ENCODE results near the gene PHRF1. TPM values are rescaled to one million over a fixed set of nuclear protein-coding genes. Genes with fewer than 3 reads are reported as not detected.
A peak's percentile ranks its signal among the peaks of the same experiment; 100 is the strongest.

PHRF1 gene, protein sequence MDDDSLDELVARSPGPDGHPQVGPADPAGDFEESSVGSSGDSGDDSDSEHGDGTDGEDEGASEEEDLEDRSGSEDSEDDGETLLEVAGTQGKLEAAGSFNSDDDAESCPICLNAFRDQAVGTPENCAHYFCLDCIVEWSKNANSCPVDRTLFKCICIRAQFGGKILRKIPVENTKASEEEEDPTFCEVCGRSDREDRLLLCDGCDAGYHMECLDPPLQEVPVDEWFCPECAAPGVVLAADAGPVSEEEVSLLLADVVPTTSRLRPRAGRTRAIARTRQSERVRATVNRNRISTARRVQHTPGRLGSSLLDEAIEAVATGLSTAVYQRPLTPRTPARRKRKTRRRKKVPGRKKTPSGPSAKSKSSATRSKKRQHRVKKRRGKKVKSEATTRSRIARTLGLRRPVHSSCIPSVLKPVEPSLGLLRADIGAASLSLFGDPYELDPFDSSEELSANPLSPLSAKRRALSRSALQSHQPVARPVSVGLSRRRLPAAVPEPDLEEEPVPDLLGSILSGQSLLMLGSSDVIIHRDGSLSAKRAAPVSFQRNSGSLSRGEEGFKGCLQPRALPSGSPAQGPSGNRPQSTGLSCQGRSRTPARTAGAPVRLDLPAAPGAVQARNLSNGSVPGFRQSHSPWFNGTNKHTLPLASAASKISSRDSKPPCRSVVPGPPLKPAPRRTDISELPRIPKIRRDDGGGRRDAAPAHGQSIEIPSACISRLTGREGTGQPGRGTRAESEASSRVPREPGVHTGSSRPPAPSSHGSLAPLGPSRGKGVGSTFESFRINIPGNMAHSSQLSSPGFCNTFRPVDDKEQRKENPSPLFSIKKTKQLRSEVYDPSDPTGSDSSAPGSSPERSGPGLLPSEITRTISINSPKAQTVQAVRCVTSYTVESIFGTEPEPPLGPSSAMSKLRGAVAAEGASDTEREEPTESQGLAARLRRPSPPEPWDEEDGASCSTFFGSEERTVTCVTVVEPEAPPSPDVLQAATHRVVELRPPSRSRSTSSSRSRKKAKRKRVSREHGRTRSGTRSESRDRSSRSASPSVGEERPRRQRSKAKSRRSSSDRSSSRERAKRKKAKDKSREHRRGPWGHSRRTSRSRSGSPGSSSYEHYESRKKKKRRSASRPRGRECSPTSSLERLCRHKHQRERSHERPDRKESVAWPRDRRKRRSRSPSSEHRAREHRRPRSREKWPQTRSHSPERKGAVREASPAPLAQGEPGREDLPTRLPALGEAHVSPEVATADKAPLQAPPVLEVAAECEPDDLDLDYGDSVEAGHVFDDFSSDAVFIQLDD (N-terminal part only)
- 17.0 and 24.3 TPM in 2 replicates for total RNA-seq (2014; rRNA removed; shearing (Covaris generic))

DNA sequence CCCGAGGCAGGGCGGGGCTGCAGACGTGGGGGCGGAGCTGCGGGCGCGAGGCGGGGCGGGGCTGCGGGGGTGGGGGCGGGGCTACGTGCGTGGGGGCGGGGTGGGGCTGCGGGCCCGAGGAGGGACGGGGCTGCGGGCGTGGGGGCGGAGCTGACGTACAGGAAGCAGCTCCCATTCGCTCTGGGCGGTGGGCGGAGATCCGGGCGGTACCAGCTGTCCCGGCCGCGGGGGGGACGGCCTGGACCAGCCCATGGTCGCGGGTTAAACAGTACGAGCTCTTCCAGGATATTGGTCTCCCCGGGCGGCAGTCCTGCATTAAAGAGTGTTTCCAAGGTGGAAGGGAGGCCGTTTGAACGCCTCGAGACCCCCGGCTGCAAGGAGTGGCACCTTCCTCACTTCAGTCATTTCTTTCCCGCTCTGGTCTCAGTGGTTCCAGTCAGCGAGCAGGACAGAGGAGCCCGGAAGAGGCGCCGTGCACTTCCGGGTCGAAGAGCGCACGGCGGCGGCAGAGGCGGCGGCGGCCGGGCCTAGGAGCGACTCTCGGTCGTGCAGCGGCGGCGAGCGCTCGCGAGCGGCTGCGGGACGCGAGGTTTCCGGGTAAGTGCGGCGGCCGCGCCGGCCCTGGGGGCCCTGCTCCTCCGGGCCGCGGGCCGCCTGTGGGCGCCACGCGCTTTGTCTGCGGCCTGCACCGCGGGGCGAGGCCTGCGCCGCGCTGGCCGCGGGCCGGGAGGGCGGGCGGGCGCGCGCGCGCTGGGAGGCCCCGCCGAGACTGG is at the start of gene PHRF1:
PHRF1 (plus strand) TSS at position 475 of the 773 bp plus-strand sequence. CDS start 5,043 bp downstream, outside the sequence.
- DNase-seq (ENCODE audit: low read depth), result peak; percentile 89

DNA sequence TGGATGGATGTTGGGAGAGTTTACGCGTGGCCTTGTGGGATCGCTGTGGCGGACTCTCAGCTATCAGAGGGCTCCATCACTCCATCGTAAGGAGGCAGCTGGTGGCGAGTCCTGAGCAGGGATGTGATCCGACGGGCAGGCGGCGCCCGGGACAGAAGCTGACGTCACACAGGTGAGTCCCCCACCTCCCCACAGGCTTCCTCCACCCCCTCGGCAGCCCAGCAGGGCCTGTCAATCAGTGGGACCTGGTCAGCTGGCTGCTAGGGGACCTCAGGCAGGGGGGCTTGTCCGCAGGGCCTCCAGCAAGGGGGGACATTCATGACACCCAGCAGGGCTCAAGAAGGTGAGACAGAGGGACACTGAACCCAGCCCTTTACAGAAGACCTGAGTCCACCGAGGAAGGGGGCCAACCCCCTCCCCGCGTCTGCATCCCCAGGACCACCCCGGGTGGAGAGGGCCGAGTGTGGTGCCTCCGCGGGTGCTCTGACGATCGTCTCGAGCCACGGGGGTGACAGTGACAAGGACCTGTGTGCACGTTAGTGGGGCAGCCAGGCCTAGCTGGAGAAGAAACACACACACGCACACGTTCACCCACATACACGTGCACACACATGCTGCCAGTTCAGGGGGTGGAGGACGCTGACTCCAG is 48.0 kb upstream of the PHRF1 start:
- DNase-seq (ENCODE audit: low read depth), result no peak

DNA sequence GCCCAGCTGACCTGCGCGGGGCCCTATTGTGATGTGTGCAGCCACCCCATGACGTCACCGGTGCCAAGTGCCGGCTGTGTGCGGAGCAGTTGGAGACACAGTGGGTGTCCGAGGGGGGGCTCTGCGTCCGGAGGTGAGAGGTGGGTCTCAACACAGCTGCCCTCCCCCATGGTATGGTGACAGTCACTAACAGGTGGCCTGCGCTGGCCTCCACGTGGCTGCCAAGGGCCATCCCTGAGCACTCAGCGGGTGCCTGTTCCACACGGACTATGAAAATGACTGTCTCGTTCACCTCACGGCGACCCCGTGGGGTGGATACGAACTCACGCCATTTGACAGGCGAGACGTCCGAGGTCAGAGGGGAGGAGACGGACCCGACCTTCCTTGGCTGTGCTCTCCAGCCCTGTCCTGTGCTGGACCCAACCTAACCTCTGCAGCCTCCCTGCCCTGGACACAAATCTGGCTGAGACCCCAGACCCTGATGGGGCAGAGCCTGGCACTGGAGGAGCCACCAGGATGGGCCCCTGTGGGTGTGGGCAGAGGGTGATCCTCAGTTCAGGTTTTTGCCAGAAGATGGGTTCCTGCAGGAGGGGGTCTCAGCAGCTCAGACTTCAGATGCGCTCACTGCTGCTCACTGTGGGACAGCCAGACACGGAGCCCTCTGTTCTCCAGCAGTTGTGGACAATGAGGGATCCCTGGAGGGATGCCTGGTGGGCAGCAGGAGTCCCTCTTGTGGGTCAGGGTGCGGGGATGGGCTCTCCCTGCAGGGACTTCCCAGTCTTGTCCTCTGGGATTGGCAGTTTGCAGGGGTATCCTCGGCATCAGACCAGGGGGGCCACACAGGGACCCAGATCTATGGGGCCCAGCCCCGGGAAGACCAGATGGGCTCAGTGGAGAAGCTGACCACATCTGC is 47.2 kb upstream of the PHRF1 start:
- no peak for DNase-seq (ENCODE audit: low read depth)

DNA sequence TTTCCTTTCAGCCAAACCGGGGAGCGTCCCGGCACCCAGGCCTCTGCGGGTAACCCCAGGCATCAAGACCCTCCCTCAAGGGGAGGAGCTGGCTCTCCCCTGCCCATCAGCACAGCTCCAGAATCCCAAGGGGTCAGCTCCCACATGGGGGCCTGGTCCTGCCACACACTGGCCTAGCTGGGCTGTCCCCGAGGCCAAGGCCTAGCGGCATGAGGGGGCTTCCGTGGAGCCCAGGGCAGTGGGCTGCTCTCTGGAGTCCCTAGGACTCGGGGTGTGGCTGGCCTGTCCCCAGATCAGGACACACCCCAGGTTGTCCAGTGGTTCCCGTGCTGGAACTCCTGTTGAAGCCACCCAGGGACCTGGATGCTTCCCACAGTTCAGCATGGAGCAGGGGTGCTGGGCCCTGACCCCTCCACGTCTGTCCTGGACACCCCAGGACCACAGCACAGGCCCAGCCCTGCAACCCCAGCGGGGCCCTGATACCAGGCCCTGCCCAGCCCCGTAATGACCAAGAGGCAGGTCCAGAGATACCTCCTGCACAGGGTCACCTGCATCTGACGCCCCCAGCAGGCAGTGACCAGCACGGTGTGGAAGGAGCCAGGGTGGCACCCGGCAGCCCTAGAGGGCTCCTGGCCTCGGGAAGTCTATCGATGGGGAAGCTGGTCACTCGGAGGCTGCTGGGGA is 46.4 kb upstream of the PHRF1 start:
- DNase-seq (ENCODE audit: low read depth), result no peak

DNA sequence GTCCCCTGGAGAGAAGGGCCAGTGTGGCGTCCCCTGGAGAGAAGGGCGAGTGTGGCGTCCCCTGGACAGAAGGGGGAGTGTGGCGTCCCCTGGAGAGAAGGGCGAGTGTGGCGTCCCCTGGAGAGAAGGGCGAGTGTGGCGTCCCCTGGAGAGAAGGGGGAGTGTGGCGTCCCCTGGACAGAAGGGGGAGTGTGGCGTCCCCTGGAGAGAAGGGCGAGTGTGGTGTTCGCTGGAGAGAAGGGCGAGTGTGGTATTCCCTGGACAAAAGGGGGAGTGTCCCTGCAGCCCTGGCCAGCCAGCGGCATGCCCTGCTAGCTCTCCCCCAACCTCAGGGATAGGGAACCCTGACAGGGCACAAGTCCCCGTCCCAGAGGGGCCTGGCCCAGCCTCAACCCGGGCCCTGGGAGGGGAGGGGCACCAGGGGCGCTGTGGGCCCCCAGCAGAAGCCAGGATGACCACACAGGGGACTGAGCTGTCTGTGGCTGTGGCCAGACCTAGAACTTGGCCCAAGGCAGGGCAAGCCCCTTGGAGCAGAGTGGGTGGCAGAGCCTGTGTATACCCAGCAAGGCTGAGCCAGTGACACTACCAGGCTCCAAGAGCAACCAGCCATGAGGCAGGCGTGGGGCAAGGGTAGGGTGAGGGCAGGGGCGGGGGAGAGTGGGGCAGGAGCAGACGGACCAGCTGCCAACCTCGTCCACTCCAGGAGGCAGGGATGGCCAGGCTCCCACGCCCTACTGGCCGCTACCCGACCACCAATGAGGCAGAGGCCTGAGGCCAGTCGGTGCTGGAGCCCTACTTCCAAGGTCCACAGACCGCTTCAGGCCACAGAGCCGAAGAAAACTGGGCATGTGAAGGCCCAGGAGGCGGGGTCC is 45.1 kb upstream of the PHRF1 start:
- DNase-seq (ENCODE audit: low read depth), result no peak

DNA sequence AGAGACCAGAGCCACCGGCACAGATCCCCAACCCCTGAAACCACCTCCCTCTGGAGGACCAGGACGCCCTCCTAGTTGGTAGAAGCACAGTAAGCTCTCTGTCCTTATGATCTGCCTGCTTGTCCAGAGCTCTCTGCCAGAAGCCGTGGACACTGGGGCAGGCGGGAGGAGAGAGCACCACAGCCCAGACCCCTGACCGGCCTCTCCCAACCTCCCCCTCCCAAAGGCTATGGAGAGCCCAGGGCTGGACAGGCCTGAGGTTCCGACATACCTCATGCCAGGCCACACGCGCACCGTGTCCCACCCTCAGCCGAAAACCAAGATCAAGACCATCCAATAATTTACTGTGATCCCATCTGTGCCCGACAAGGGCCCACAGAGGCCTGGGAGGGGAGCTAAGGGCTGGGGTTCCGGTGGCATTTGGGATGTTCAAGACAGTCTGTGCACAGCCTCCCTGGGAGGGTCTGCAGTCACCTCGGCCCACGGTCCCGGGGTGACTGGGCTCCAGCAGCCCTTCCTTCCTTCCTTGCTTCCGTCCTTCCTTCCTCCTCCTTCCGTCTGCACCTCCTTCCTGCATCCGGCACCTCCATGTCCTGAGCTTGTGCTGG is 44.2 kb upstream of the PHRF1 start:
- DNase-seq (ENCODE audit: low read depth), result no peak

DNA sequence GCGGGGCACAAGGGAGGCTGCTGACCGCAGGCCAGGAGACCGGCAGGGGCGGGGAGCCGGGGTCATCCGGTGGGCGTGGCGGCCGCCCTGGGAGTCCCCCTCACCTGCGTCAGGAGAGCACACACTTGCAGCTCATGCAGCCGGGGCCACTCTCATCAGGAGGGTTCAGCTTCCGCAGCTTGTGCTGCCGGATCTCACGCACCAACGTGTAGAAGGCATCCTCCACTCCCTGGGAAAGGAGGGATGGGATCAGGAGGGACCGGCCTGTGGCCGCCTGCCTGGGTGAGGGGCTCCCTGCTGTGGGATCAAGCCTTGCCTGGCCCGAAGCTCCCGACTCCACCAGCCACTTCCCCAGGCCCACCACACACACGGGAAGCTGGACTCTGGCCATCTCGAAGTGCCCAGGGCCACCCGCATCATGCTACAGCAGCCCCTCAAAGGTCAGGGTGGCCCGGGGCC is 43.7 kb upstream of the PHRF1 start:
- no peak for DNase-seq (ENCODE audit: low read depth)

DNA sequence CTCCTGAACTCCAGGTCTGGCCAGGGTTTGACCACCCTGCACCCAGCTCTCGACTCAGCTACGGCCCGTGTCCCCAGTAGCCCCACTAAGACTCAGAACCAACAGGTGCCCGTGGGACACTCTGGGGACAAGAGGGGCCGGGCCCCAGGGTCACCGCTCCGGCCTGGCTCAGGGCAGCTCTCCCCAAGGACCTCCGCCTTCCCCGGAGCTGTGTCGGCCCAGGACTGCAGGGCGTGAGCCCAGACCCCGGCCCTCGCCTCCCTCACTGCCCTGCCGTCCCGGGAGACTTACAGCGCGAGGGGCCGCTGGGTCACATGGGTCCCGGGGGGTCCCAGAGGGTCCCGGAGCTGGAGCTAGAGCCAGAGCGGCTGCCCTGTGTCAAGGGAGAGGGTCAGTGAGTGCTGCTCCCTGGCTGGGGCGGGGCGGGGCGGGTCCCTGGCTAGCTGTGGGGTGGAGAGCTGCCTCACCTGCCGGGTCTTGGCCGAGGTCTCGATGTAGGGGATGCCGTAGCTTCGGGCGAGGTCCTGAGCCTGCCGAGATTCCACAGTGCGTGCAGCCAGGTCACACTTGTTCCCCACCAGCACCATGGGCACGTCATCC is 43.2 kb upstream of the PHRF1 start:
- DNase-seq (ENCODE audit: low read depth), result no peak

DNA sequence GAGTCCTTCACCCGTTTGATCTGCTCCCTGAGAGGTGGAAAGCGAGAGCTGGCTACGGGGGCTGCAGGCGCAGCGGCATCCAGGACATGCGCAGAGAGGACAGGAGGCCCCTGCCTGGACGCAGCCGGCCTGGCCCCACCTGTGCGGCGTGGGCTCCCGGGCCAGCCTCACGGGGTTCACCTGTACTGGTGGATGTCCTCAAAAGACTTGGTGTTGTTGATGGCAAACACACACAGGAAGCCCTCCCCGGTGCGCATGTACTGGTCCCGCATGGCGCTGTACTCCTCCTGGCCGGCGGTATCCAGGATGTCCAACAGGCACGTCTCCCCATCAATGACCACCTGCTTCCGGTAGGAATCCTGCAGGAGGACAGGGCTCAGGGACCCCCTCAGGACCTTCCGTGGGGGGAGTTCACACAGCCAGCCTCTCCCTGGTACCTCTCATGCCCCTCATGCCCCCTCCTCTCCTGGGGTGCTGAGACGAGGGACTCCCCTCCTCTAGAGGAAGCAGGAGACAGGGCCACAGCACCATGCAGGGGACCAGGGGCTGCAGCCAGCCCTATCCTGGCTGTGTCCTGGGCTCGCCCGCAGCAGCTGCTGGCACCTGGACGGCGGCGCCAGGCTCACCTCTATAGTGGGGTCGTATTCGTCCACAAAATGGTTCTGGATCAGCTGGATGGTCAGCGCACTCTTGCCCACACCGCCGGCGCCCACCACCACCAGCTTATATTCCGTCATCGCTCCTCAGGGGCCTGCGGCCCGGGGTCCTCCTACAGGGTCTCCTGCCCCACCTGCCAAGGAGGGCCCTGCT is 42.5 kb upstream of the PHRF1 start:
- no peak for DNase-seq (ENCODE audit: low read depth)

DNA sequence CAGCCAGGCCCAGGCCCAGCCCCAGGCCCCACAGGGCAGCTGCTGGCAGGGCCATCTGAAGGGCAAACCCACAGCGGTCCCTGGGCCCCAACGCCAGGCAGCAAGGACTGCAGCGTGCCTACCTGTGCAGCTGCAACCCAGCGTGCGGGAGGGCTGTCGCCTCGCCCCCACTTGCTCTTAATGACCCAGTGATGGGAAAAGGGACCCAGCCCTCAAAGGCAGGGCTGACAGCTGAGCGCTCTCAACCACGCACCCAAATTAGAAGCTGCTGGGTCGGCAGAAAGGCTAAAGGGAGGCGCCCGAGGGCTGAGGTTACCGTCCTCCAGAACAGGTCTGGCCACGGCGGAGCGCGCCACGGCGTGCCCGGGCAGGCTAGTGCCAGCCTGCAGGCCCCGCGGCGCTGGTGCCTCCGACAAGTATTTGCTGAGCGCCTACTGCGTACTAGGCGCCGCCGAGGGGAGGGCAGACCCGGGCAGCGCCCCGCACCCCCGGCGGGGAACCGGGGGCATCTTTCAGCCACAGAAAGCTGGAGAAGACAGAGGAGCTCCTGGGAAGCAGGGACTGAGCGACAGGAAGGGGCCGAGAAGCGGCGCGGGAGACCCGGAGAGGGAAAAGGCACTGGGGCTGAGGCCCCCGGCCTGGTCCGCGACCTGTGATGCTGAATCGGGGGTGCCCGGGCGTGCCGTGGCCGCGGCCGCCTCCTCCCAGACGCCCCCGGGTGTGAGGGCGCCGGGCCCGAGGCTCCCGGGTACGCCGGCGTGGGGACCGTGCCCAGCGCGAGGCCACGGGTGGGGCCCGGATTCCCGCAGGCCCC is 41.7 kb upstream of the PHRF1 start:
- no peak for DNase-seq (ENCODE audit: low read depth)

DNA sequence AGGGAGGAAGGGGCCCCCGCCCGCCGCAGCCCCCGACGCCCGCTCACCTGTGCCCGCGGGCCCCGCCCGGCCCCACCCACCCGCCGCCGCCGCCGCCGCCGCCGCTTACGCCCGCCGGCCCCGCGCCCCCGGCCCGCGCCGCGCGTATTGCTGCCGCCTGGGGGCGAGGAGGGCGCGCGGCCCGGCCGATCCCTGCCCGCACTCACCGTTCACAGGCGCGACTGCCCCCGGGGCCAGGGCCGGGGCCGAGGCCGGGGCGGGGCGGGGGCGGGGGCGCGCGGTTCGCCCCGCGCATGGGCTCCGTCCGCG is 41.1 kb upstream of the PHRF1 start:
- no peak for DNase-seq (ENCODE audit: low read depth)

DNA sequence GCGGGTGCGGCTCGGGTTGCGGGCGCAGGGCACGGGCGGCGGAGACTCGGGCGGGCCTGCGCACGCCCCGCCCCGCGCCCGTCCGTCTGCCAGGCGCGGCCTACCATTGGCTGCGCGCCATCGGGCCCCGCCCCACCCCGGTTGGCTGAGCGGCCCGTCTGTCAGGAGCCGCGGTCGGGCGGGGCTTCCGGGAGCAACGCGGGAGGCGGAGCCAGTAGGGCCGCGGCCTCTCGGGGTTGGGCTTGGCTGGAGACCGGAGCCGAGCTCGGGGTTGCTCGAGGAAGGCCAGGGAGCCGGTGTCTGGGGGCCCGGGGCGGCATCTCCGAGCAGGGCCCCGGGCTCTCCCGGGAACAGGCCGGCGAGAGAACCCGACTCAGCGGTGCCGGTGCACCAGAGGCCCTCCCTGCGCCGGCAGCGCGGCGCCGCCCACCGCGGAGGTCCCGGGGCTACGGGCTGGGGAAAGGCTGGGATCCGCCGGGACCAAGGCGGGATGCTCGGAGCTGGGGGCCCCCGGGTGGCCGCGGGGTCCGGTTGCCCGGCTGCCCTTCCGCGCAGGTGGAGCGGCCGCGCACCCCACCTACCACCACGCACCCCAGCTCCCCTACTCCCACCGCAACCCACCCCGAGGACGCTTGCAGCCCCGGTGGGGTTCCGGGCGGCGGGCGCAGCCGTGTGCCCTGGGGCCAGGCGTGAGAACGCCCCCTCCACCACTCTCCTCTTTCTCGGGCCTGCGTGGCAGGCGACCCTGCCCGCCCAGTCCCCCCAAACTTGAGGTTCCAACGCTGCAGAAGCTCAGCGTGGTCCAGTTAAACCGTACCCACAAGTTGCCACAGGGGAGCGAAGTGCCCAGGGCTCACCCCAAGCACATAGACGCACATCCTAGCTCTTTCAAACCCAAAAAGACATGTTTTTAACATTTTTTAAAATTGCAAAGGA is 40.5 kb upstream of the PHRF1 start, which contains the start of gene HRAS:
HRAS (minus strand) TSS at position 58 of the 936 bp plus-strand sequence.
- DNase-seq (ENCODE audit: low read depth), result peak; percentile 88

DNA sequence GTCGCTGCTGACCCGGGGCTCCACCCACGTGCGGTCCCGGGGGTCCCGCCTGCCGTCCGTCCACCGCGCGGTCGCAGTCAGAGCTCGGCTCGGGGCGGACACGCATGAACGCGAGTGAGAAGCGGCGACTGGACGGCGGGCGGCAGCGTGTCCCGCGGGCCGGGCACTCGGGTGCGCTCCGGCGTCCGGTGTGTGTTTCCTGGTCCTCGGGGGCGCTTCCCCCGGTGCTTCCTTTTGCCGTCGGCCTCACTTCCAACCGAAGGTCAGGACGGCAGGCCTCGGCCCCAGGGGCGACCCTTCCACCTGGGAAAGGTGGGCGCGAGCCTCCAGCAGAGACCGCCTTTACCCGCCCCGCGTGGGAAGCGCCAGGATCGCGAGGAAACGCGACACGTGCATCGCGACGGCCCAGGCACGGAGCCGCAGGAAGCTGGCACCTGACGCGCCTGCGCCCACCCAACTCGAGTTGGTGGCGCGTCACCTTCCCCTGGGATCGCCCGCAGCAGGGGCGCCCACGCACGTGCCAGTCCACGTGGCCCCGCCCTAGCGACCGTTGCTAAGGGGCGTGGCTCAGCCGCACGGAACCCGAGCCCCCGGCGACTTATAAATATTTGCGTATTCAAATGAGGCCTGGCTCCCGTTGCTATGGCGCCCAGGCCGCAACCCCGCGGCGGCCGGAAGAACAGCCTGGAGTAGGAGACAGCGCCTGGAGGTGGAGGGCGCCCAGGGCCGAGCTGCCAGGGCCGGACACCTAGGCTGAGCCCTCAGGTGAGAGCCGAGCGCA is 39.2 kb upstream of the PHRF1 start, which contains the start of gene LRRC56:
LRRC56 (plus strand) TSS at position 687 of the 781 bp plus-strand sequence. CDS start 3,158 bp downstream, outside the sequence.
- DNase-seq (ENCODE audit: low read depth), result peak; percentile 86

Data from M059J (cell line).